ENCODE measurements around the gene CYP46A1.

Gene CYP46A1

DNA sequence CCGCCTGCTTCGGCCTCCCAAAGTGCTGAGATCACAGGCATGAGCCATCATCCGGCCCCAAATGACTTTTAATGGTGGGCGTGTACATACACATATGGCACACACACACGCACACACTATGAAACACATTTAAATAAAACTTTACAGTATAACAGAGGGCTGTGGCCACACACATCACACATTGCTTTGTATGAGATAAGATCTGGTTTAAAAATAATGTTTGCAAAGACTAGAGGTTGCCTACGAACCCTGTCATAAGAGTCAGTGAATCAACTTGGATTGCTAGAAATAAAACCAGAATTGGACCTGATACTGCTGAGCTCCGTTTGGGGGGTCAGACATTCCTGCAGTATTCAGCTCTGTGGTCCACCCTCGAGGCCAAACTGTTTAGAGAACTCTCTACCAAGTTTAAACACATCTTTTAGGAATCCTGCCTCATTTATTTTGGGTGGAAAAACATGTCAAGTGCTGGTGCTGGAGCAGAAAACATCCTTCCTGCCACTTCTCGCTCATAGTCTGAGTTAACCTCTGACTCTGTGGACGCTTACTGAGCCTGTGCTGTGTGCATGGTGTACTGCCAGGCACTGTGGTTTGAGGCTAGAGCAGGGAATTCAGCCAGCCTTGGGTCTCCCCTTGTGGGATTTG is 61.3 kb downstream of the CYP46A1 start:
- DNase-seq (ENCODE audit: low read depth): no peak

DNA sequence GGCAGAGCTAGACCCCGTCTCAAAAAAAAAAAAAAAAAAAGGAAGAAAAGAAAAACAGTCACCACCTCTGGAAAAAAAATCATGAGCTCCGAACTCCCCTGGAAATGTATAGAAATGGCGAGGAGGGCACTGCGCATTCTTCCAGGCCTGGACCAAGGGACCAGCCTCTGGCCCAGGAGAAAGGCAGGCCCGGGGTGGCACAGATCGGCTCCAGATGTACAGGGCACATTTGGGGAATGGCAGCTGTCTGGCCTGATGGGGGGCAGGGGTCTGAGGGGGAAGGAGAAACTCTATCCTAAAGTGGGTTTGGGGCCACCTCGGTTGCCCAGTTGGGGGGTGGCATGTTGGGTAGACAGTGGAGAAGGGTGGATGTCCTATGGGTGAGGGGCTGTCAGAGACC is 63.1 kb downstream of the CYP46A1 start:
- DNase-seq (ENCODE audit: low read depth): no peak

DNA sequence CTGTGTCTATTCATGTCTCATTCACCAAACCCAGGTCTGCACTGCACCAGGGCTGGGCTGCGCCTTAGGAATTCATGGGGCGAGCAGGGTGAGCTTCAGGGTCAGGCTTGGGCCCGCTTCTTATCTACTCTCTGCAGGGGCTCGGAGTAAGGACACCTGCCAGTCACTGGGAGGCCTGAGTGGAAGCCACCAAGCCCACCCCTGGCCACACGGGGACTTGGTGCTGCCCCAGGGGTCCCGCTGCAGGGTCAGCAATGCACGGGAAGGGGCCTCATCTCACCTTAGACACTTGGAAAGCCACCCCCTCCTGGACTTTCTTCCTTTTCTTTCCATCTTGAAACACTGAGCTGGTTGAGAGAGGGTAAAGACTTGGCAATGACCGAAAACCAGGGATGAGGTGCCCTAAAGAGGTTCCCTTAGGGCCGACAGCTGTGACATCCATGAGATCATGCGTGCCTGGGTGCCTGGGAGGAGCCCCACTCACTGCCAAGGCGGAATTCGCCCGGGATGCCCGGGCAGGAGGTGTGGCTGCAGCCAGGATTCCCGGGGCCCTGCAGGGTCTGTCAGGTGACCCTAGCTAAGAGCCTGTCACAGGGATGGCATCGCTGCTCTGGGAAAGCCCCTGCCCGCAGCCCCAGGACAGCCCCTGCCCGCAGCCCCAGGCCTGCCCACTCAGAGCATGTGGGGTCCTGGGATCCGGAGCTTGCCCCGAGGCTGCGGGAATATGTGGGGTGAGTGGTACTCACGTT is 63.7 kb downstream of the CYP46A1 start:
- no peak for DNase-seq (ENCODE audit: low read depth)

DNA sequence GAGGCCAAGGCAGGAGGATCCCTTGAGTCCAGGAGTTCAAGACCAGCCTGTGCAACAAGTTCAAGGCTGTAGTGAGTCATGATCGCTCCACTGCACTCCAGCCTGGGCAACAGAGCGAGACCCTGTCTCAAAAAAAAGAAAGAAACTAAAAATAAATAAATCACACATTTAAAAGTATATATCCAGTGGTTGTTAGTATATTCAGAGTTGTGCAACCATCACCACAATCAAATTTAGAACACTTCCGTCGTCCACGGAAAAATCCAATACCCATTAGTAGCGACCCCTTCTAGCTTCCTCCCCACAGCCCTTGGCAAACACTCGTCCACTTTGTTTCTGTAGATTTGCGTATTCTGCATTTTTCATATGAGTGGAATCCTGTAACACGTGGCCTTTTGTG is 64.4 kb downstream of the CYP46A1 start:
- no peak for DNase-seq (ENCODE audit: low read depth)

DNA sequence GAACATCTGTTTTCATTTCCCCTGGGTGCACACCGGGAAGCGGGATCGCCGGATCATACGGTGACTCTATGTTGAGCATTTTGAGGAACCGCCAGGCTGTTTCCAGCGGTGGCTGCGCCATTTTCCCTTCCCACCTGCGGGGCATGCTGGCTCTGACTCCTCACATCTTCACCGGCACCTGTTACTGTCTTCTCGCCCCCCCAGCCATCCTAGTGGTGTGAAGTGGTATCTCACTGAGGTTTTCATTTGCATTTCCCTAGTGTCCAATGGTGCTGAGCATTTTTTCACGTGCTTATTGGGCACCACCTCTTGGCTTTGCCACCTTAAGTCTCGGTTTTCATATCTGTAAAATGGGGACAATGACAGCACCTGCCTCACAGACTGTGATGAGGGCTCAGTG is 65.0 kb downstream of the CYP46A1 start:
- no peak for DNase-seq (ENCODE audit: low read depth)

DNA sequence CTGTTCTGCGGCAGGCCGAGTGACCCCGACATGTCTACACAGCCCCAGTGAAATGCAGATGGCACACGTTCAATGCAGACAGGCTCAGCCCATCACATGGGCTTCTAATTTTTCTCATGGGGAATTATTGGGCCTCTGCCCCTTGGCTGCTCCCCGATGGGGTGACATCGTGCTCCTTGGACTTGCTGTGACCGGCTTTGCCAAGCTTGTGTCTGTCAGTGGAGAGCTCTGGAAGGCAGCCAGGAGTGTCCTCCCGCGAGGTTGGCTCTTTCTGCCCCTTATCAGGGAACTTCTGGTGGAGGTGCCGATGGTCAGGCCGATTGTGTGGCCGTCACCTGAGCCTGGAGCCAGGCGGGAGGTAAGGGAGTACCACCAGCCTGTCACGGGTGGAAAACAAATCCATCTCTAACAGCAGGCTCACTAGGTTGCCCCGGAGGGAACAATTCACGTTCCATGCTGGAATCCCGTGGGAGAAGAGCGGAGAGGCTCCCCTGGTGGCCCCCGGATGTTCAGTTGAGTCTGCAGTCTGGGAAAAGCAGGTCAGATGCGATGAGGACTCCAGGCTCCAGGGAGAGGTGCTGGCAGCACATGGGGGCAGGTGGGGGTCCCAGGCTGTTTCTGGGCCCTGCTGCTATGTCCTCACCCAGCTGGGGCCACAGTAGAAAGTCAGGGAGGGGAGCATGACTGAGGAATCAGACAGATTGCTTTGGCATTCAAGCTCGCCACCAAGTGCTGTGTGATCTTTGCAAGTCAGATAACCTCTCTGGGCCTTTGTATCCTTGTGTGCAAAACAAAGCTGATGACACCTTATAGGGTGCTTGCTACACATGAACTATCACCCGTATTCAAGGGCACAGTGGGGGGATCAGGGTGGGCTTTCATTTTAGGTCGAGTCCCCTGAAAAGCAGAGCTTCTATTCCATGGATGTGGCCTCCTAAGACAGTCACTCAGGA is 65.9 kb downstream of the CYP46A1 start:
- DNase-seq (ENCODE audit: low read depth): no peak

DNA sequence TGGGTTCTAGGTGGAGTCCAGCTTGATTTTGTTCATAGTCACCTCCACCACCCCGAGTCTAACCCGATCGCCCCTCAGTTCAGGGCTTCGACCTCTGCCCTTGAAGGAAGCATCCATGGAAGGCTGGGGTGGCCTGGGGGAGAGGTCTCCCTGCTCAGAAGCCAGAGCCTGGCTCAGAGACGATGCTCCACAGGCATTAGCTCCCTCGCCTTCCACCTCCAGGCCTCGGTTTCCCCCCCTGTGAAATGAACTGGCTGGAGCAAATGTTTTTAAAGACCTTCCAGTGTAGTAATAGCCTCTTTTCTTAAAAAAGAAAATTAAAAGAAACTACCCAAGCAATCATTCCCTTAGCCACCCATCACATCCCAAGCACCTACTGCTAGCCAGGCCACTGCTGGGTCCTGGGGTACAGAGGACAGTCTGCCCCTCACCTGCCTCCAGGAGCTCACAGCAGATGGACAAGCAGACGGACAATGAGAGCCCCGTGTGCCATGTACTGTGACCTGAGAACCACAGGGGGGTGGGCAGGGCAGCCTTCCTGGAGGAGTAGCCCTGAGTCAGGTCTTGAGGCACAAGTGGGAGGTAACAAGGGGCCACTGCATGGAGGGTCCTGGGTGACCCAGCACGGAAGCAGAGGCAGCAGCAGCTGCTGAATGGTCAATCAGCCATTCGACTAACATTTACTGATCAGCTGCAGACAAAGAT is 66.8 kb downstream of the CYP46A1 start:
- no peak for DNase-seq (ENCODE audit: low read depth)

DNA sequence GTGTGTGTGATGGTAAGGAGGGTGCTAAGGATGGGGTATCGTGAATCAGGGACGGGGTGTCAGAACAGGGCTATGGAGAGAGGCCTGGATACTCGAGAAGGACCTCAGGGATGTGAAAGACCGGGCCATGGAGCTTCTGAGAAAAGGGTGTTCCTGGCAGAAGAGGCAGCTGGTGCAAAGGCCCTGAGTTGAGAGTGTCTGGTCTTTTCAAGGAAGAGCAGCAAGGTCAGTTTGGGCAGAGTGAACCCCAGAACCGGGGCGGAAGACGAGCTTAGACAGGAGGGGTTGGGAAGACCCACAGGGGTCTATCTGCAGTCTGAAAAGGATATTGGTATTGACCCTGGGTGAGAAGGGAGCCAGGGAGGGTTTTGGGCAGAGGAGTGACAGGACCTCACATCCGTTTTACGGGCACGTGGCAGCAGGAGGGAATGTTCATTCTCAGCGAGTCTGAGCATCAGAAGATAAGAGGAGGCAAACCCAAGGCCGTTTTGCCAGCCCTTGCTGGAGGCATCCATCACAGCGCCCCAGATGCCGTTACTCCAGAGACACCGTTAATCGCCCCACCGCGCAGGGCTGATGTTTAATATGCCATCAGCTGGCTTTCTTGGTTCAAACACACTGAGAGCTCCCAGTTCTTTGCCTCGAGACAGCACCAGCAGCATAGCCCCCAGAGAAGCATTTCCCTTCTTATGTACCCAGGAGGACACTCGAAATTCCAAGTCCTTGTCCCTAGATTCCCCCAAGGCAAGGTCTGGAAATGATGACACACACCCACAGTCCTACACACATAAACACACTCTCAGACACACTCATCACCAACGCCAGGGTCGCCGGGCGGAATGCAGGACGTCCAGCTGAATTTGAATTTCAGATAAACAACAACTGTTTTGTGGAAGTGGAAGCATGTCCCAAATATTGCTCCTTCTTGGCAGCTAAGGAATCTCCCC is 67.7 kb downstream of the CYP46A1 start:
- DNase-seq (ENCODE audit: low read depth): no peak

DNA sequence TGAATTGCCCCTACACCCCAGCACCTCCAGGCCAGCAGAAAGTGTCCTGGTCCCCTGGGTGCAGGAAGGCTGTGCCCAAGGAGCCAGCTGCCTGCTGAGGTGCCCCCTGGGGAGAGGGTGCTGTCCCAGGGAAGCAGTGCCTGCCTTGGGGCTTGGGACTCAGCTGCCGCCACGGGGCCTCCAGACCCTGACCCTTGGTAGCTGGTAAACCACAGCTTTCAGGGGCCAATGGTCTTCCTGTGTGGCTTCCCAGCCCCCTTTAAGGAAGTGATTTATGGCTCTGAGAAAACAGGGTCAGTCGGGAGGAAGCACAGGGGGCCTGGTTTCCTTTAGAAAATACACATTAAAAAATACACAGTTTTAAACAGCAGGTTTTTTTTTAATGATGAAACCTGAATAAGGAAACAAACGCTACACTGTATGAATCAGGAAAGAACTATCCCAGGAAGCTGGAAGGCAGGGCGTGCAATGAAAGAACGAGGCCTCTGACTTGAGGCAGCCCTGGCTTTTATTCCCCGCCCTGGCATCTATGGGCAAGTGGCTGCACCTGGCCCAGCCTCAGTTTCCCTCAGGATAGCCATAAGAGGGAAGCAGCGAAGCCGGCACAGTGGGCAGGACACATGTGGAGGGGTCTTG is 68.5 kb downstream of the CYP46A1 start:
- no peak for DNase-seq (ENCODE audit: low read depth)

DNA sequence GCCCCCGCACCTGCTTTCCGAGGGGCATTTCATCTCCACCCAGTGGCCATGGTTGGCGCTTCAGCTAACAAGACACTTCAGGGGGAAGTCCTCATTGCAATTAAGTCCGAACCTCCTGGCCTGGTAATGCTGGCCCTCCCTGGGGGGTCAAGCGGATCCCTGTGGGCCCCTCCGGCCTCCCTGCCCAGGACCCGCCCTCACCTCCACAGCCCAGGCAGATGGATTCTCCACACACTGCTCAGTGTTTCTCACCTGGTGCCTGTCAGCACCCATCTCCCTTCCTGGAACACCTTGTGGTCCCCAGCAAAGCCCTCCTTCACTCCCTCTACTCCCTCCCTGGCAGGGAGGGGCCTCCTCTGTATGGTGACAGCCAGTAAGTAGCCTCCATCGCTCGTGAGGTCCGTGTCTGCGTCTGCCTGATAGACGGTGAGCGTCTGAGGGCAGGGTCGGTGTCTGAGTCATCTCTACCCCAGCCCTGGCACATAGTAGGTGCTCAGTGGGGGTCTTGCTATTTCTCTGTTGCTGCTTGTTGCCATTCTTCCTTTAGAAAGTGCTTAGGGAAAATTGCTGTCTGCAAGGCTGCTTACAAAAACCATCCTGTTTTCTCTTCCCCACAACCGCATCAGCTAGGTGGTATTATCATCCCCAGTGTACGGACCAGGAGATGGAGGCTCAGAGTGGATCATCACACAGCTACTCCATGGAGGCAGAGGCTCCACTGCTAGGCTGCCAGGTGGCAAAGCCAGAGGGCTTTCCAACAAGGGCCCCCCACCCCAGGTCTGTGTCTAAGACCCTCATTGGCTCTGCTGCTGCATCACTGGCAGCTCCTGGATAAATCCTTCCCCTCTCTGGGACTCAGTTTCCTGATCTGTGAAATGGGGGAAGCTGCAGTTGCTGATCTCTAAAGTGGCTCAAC is 69.4 kb downstream of the CYP46A1 start:
- DNase-seq (ENCODE audit: low read depth): no peak

DNA sequence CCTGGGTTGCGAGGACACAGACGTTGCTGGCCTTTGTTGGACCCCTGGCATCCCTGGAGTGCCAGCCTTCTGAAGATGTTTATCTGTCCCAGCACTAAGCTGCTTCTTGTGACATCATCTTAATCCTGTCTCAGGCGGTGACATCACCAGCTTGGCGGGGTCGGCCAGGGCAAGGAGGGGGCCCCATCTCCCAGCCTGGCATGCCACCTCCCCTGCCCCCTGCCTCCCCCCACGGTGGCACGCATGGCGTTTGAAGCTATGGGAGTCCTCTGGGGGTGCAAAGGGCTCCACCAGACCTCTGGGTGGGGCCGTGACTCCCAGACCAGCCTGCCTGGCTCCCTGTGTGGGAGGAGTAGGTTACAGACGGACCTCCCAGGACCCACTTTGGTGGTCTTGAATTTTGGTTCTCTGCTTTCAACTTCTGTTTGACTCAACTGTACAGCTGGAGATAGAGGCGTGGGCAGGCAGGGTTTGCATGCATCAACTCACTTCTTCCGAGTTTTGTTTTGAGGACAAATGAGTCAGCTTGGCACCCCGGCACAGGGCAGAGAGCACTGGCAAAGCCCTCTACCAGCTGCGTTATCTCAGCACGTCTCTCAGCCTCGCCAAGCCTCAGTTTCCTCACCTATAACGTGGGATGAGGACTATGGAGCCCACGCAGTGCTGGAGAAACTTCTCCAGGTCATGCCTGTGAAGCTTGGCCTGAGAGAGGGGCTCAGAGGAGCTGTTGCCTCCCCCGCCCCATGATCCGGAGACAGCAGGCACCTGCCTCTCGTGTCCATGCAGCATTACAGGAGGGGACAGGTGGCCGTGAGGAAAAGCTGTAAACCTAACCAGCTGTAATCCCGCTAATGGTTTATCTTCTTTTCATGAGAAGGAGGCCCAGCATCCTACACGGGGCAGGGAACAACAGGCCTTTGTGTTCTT is 70.3 kb downstream of the CYP46A1 start:
- DNase-seq (ENCODE audit: low read depth): no peak

DNA sequence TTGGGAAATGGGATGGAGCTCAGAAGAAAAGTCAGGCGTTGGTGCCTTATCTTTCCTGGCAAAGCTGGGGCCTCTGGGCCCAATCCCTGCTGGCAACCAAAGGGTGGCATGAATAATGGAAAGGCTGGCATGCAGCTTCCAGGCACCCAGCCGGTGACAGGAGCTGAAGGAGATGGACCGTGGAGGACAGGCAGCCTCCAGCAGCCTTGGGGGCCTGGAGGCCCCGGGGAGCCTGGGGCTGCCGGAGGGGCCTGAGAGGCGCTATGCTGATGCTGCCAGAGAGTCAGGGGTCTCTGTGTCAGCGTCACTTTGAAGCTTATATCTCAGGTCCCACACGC is 70.9 kb downstream of the CYP46A1 start:
- no peak for DNase-seq (ENCODE audit: low read depth)

DNA sequence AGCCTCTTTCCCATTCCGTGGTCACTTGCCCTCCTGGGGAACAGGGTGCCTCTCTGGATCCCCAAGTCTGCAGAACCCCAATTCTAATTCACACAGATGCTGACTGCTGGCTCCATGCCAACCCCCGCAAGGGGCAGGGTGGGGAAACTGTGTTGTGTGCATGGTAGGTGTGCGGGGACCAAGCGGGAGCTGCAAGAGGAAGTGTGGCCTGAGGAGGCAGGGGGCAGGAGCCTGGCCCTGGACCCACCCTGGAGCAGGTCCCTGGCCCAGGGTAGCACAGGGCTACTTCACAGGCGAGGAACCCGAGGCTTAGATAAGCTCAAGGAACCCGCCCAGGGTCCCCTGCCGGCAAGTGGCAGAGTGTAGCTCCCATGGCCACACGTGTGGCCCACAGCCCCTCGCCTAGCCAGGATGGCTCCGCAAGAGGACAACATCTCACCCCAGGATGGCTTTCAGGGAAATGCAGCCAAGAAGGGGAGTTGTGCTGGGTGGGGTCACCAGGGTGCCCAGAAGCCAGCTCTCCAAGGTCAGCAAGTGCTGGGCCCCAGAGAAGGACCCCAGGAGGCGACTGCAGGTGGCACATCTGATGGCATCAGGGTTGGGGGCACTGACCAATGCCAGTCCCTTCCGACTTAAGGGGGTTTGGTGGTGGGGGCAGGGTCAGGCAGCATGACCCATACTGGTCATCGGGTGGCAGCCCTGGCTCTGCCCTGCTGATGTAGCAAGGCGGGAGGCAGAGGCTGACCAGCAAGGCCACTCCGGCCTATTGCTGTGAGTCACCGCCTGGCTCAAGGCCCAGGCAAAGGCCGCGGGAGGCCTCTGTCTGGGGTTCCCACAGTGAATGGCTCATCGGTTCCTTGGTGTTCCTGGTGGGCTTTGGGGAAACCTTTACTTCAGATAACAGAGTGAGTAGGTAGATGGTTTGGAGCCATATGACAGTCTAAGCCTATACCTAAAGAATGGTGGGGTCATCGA is 71.8 kb downstream of the CYP46A1 start:
- no peak for DNase-seq (ENCODE audit: low read depth)

DNA sequence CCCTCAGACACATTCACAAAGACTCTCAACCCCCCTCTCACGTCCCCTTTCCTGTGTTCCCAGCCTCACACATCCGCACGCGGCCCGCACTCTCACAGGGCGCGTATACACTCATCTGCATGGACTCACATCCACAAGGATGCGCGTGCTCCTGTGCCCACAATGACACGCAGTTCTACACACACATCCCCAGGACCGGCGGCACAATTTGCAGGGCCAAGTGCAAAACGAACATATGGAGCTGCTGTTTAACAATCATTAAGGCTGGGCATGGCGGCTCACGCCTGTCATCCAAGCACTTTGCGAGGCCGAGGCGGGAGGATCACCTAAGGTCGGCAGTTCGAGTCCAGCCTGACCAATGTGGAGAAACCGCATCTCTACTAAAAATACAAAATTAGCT is 72.7 kb downstream of the CYP46A1 start:
- DNase-seq (ENCODE audit: low read depth): no peak

DNA sequence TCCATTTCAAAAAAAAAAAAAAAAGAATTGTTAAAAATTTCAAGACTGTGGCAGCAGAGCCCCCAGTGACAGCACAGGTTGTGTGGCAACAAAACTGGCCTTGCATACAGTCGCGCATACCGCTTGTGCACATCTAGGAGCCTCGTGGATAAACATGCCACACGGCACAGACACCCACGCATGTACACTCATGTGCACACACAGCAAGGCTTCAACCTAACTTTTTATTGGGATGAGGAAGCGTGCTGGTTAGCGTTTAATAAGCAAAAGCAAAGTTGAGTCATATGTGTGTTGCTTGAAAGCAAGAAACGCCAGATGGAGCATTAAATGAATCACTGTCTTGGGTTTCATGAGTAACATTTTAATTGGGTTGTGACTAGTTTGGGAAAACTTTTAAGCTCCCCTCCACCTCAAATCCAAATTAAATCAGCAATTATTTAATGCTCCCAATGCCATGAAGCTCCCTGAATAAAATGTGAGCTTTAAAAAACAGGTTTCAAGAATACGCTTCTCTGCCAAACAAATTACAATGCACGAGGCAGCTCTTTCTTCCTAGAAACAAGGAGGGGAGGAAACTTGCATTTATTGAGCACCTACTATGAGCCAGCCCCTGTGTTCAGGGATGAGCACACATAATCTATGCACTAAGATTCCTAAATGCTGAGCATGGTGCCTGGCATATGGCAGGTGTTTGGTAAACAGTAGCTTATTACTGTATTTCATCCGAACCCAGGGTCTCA is 73.4 kb downstream of the CYP46A1 start:
- DNase-seq (ENCODE audit: low read depth): no peak

DNA sequence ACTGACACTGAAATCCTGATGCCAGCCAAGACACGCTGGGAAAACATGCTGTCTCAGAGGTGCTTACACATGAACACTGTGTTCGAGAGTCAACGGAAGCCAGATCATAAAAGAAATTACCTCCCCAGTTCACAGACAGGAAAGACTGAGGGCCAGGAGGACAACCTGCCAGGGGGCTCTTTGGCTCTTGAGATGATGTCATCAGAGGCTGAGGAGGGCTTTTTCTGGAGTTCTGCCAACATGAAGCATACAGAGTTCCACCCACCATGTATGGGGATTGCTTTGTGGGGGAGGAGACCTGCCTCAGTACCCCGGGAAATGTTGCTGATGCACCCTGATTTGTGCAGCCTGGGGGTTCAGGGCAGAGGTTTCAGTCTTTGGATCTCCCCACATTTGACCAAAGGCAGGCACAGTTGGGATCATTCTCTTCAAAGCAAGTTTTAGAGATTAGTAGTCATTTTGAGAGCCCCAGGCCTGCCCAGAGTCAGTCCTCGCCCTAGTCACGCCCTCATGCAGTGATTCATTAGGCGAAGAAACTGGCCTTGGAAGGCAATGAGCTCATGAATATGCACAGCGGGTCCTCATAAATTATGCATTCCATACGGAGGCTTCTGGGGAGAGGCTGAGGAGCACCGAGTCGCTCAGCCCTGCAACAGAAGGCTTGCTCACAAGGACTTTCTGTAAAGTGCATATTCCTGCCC is 74.2 kb downstream of the CYP46A1 start:
- no peak for DNase-seq (ENCODE audit: low read depth)
